Measurements from ENCODE around the gene SWI5.
"Not testable (repeated sequence)": the region's sequence is repeated elsewhere in the genome, so short reads cannot be mapped to it uniquely, and the experiment has no call there.

SWI5 gene

GRCh38 chr9:128276008-128276573, at the start of gene SWI5:
TSS of gene SWI5 (plus strand) at chr9:128276276.
- DNase-seq (ENCODE audit: low spot score), result peak; percentile 99

GRCh38 chr9:128226412-128226801, 49.7 kb upstream of the SWI5 start:
- DNase-seq (ENCODE audit: low spot score), result no peak

- DNase-seq (ENCODE audit: low spot score), result not testable (repeated sequence)
Observed at GRCh38 chr9:128230897-128231296, 45.2 kb upstream of the SWI5 start.

- DNase-seq (ENCODE audit: low spot score), result no peak
Observed at GRCh38 chr9:128231638-128232527, 44.2 kb upstream of the SWI5 start.

- DNase-seq (ENCODE audit: low spot score), result no peak
Observed at GRCh38 chr9:128232528-128233428, 43.3 kb upstream of the SWI5 start.

GRCh38 chr9:128233817-128234406, 42.2 kb upstream of the SWI5 start:
- no peak for DNase-seq (ENCODE audit: low spot score)

GRCh38 chr9:128242124-128242523, 34.0 kb upstream of the SWI5 start:
- no peak for DNase-seq (ENCODE audit: low spot score)

- DNase-seq (ENCODE audit: low spot score), result no peak
Observed at GRCh38 chr9:128242828-128243214, 33.3 kb upstream of the SWI5 start.

- no peak for DNase-seq (ENCODE audit: low spot score)
Observed at GRCh38 chr9:128243215-128244018, 32.7 kb upstream of the SWI5 start.

GRCh38 chr9:128244091-128244836, 31.8 kb upstream of the SWI5 start:
- no peak for DNase-seq (ENCODE audit: low spot score)

- no peak for DNase-seq (ENCODE audit: low spot score)
Observed at GRCh38 chr9:128244837-128245231, 31.2 kb upstream of the SWI5 start.

- no peak for DNase-seq (ENCODE audit: low spot score)
Observed at GRCh38 chr9:128245421-128246151, 30.5 kb upstream of the SWI5 start.

GRCh38 chr9:128246471-128246870, 29.6 kb upstream of the SWI5 start:
- no peak for DNase-seq (ENCODE audit: low spot score)

GRCh38 chr9:128247226-128247803, 28.8 kb upstream of the SWI5 start:
- no peak for DNase-seq (ENCODE audit: low spot score)

- no peak for DNase-seq (ENCODE audit: low spot score)
Observed at GRCh38 chr9:128249558-128249907, 26.5 kb upstream of the SWI5 start.

- peak; percentile 84 for DNase-seq (ENCODE audit: low spot score)
Observed at GRCh38 chr9:128249908-128250838, 25.9 kb upstream of the SWI5 start.

GRCh38 chr9:128250839-128251731, 25.0 kb upstream of the SWI5 start:
- DNase-seq (ENCODE audit: low spot score), result no peak

GRCh38 chr9:128251732-128252100, 24.4 kb upstream of the SWI5 start:
- peak; percentile 47 for DNase-seq (ENCODE audit: low spot score)
